ENCODE results near the gene GRIFIN. TPM values are rescaled to one million over a fixed set of nuclear protein-coding genes. Genes with fewer than 3 reads are reported as not detected.

The GRIFIN gene
- total RNA-seq, 1 experiment from 2014 or later, result not detected

DNA sequence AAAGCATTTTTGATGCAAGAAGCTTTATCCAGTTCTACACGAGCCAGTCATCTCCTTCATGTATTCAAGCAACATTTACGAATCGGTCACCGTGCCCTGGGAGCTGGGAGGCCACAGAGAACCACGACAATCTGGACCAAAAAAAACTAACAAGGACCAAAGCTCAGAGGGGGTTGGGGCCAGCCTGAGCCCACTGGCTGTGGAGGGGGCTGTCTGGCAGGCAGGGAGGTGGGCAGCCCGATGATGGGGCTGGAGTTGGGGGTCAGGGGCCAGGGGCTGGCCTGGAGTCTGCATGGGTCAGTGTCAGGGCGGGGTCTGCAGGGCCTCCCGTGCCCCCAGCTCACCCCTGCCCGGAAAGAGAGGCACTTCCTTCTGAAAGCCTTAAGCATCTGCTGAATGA, 12.5 kb upstream of the GRIFIN start:
- in situ Hi-C loops (cut with HindIII; ENCODE audit: low pct_unique_long_range_greater_than_20kb, low sequenced_read_pairs), result no loop called here
- DNase-seq (ENCODE audit: low read depth, low spot score), result no peak

DNA sequence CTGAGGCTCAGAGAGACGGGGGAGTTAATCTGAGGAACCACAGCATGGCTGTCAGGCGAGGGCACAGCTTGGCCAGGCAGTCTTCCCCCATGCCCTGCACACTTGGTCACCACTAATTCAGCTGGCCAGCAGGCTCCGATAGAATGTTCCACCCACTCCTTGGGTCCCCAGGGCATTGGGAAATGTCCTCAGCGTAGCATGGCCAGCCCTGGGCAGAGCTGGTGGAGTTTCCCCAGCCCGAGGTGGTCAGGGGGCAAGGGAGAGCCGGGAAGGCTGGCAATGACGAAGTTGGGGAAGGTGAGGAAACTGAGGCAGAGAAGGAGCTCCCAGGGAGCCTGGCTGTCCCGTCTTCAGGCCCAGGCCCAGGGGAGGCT, 12.1 kb upstream of the GRIFIN start:
- no peak for DNase-seq (ENCODE audit: low read depth, low spot score)
- in situ Hi-C loops (cut with HindIII; ENCODE audit: low pct_unique_long_range_greater_than_20kb, low sequenced_read_pairs), result no loop called here

DNA sequence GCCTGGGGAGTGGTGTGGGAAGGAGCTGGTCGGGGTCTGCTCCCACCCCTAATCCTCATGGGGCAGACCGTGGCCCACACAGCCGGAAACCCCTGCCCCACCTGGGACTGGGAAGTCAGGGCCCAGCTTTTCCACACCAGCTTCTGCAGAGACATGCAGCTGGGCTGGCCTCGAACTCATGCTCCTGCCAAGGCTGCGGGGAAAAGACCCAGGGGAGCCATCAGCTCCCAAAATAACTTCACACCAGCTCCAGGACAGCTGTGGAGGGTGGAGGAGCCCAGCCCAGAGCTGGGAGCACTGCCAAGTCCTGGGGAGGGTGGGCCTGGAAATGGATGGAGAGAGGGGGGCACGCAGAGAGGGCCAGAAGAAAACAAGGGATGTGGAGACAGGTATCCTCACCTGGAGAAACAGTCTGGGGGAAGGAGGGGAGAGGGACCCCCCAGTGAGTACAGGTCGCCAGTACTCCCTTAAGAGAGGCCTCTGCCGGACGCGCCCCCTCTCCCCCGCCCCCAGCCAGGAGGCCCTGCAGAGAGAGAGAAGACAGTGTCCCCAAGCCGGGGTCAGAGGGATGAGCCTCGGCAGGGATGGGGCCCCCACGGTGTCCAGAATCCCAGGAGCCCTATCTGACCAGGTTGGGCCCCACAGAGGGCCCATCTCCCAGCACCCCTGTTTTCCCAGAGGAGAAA, 11.5 kb upstream of the GRIFIN start:
- no peak for DNase-seq (ENCODE audit: low read depth, low spot score)
- in situ Hi-C loops (cut with HindIII; ENCODE audit: low pct_unique_long_range_greater_than_20kb, low sequenced_read_pairs), result no loop called here

DNA sequence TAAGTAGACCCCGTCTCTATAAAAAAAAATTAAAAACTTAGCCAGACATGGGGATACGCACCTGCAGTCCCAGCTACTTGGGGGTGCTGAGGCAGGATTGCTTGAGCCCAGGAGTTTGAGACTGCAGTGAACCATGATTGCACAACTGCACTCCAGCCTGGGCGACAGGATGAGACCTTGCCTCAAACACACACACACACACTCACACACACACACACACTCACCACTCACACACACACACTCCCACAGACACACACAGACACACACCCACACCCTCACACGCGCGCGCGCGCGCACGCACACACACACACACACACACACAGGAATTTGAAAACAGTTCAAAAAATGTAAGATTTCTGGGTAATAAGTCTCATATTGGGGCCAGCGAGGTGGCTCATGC, 8.7 kb upstream of the GRIFIN start:
- no peak for DNase-seq (ENCODE audit: low read depth, low spot score)
- in situ Hi-C loops (cut with HindIII; ENCODE audit: low pct_unique_long_range_greater_than_20kb, low sequenced_read_pairs), result no loop called here

DNA sequence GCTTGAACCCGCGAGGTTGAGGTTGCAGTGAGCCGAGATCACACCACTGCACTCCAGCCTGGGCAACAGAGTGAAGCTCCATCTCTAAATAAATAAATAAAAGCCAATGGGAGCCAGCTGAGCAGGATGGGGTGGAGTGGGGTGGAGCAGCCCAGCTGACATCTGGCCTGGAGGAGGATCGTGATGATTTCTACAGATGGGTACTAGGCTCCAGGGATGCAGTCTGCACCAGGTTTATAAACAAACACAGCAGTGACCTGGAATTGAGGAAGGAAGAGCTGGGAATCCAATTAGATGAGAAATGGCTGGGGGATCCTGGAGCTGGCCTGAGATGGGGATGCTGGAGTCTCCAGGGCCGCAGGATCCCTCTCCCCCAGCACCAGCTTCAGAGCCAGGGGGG, 7.3 kb upstream of the GRIFIN start:
- in situ Hi-C loops (cut with HindIII; ENCODE audit: low pct_unique_long_range_greater_than_20kb, low sequenced_read_pairs), result no loop called here
- no peak for DNase-seq (ENCODE audit: low read depth, low spot score)

DNA sequence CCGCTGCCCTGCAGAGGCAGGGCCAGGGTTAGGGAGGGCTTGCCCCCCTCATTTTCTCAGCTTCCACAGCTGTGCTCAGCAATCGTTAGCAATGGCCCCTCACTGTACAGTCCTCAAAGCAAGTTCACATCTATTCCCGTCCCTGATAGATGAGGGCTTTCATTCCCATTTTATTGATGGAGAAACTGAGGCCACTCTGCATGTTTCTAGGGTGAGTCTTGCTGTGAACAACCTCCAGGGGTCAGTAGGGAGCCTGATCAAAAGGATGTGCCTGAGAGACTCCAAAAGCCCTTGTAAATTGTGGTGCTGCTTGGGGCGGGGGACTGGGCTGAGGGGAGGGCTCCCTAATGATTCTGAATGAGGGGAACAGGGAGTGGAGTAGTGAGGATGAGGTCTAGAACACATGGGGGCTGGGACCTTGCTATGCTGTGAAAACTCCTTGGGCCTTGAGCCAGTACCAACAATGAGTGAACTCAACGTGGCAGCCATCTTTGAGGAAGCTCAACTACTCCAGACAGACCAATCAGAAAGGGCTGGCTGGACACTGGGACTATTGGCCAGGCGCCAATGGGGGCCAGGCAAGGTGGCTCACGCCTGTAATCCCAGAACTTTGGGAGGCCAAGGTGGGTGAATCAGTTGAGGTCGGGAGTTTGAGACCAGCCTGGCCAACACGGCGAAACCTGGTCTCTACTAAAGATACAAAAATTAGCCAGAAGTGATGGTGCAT, 6.7 kb upstream of the GRIFIN start:
- no peak for DNase-seq (ENCODE audit: low read depth, low spot score)
- in situ Hi-C loops (cut with HindIII; ENCODE audit: low pct_unique_long_range_greater_than_20kb, low sequenced_read_pairs), result no loop called here

DNA sequence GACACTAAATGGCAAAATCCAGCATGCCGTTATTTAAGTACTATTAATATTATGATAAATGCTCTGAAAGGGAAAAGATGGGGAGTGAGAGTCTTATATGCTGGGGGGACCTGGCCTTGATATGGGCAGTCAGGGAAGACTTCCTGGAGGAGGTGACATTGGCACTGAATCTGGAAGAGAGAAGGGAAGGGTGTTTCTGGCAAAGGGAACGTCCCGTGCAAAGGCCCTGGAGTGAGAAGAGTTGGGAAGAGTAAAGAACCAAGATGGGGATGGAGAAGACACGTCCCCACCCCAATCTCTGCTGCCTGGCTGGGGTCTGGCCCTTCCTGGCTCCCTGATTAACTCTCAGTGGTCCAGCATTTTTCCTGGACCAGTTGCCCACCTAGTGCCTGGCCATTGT, 5.0 kb upstream of the GRIFIN start:
- in situ Hi-C loops (cut with HindIII; ENCODE audit: low pct_unique_long_range_greater_than_20kb, low sequenced_read_pairs), result no loop called here
- DNase-seq (ENCODE audit: low read depth, low spot score), result no peak

DNA sequence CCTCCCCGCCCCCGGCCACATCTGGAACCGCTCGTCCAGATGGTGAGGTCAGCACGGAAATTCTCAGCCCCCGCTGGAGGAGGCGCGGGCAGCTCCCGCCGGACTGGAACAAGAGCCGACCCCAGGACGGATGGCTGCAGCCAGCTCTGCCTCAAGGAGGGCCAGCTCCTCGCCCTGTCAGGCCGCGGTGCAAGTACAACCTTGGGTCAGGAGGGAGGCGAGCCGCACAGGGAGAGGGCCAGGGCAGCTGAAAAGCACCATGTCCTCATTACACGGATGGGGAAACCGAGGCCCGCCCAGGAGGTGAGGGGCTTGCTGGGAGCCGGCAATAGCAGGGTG, 3.8 kb upstream of the GRIFIN start:
- in situ Hi-C loops (cut with HindIII; ENCODE audit: low pct_unique_long_range_greater_than_20kb, low sequenced_read_pairs), result no loop called here
- DNase-seq (ENCODE audit: low read depth, low spot score), result no peak

DNA sequence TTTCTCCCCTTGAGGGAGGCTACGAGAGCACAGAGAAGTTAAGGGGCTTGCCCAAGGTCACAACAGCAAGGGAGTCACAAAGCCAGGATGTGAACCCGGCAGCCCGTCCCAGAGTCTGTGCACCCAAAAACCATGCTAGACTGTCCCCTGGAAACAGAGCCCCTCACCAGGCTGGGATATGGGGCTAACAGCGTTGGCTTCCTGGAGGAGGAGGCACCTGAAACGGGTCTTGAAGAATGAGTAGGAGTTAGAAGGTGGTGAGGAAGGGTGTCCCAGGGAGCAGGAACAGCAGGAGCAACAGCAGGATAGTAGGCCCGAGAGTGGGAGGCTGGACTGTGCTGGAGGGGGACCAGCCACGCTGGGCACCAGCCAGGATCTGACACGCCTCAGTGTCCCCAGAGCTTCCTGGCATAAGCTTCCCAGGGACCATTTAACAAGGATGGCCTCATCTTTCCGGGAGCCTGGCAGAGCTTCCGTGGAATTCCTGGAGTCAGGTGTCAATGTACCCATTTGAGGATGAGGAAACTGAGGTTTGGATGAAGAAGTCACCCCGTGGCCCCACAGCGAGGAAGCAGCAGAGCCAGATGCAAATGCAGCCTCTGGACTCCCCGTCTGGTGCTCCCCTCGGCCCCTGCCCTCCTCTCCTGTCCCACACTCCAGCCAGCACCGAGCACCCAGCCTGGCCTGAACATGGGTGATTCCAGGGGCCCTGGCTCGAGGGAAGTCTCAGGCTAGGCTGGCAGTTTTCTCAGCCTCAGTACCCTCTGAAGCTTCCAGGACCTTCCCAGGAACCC, 3.3 kb upstream of the GRIFIN start:
- in situ Hi-C loops (cut with HindIII; ENCODE audit: low pct_unique_long_range_greater_than_20kb, low sequenced_read_pairs), result no loop called here
- DNase-seq (ENCODE audit: low read depth, low spot score), result no peak

DNA sequence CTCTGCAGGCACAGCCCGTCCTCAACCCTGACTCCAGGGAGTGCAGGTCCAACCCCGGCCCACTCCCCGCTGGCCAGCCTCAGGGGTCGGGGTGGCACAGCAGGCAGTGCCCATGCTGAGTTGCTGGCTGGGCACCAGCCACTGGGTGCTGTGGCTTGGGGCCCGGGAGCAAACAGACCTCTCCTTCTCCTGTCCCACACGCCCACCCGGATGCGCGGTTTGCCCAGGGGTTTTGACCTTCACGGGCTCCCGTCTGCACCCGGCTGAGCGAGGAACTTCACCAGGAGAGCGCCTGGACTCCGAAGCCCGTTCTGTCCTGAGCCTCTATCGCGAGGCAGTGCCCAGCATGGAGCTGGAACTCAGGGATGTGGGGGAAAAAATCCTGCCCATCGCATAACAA, 2.6 kb upstream of the GRIFIN start:
- DNase-seq (ENCODE audit: low read depth, low spot score), result no peak
- in situ Hi-C loops (cut with HindIII; ENCODE audit: low pct_unique_long_range_greater_than_20kb, low sequenced_read_pairs), result no loop called here

DNA sequence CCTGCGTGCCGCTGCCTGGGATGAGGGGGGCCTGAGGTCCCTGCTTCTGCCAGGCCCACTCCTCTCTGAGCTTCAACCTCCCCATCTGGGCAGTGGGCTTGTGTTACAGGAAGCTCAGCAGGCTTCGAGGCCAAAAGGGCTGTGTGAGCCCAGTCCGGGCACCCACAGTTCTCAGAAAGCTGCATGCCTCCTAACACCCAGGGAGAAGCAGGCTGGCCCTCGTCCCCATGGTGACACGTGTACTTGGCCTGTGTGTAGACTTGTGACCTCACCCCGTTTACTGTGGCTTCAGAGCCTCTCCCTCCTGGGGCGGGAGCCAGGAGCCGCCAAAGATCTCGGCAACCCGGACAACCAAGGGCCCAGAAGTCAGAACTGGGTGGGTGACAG, 2.2 kb upstream of the GRIFIN start:
- DNase-seq (ENCODE audit: low read depth, low spot score), result no peak
- in situ Hi-C loops (cut with HindIII; ENCODE audit: low pct_unique_long_range_greater_than_20kb, low sequenced_read_pairs), result no loop called here

DNA sequence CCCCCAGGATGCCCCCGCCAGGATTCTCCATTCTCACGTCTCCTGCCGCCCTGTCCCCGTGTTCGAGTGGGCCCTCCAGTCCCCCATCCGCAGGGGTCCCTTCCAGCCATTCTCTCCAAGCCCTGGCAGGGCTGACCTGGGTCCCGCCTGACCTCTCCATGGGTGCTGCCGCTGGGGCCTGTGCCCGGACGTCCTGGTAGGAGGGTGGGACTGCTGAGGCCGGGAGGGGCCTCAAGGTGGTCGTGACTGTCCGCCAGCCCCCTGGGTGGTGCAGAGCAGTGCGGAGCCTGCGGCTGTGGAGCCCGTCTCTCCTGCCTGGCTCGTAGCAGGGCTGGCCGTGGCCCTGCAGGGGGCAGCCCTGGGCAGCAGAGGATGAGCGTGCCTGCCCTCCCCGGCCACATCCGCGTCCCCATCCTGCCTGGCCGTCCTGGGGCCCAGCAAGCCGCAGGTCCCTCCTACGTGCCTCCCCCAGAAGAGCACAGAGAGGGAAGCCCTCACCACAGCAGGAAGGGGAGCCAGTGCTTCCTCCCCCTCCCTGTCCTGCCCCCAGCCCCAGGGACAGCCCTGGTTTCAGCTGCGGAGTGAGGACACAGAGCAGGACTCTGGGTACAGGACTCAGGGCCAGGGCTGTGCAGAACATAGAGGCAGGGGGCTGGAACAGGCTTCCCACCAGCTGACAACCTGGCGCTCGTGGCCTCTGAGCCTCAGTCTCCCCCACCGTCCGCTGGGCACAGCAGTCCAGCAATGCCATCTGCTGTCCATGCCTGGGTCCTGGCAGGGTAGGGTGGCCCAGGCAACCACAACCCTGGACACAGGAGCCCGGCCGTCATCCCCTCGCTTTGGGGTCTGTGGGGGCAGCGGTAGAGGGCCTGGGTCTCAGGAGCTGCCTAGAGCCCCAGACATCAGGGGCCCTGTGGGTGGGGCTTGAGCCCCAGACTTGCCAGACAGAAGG, 1.5 kb upstream of the GRIFIN start:
- DNase-seq (ENCODE audit: low read depth, low spot score), result peak; percentile 68
- in situ Hi-C loops (cut with HindIII; ENCODE audit: low pct_unique_long_range_greater_than_20kb, low sequenced_read_pairs), result no loop called here

DNA sequence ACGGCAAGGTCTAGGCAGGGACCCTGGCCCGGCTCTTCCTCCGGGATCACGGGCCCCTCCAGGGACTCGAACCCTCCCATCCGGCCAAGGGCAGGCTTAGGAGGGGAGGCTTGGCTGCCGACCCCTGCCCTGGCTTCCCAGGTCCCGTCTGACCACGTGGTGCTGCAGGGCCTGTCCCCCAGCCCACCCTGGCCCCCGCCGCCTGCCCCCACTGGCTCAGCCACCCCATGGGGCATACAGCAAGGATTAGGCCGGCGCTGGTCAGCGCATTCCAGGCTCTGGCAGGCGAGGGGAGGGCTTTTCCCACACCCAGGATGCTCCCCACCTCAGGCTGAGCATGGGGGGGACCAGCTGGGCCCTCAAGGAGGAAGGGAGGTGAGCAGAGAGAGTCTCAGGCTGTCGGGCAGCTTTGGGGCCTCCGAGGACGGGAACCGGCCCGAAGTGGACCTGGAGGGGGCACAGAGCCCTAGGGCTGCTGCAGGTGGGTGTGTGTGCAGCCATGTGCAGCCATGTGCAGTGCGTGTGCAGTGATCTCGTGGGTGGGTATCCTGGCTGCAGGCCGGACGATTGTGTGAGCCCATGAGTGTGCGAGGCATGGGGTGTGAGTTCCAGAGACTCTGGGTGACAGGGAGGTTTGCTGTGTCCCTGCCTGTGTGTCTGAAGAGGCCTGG, 713 bp upstream of the GRIFIN start:
- no peak for DNase-seq (ENCODE audit: low read depth, low spot score)
- in situ Hi-C loops (cut with HindIII; ENCODE audit: low pct_unique_long_range_greater_than_20kb, low sequenced_read_pairs), result no loop called here

DNA sequence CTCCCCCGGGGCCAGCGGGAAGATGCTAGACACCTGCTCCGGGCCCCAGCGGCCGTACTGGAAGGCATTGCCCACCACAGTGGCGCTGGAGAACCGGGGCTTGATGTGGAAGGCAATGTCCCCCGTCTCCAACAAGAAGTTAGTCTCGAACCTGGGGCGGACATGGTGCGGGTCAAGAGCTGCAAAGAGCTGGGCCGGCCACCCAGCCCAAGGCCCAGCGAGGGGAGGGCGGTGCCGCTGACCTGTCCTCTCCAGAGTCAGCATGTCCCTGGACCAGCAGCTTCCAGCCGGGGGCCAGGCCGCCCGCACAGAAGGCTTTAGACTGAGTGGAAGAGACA, 551 bp downstream of the GRIFIN start:
- in situ Hi-C loops (cut with HindIII; ENCODE audit: low pct_unique_long_range_greater_than_20kb, low sequenced_read_pairs), result no loop called here
- no peak for DNase-seq (ENCODE audit: low read depth, low spot score)

DNA sequence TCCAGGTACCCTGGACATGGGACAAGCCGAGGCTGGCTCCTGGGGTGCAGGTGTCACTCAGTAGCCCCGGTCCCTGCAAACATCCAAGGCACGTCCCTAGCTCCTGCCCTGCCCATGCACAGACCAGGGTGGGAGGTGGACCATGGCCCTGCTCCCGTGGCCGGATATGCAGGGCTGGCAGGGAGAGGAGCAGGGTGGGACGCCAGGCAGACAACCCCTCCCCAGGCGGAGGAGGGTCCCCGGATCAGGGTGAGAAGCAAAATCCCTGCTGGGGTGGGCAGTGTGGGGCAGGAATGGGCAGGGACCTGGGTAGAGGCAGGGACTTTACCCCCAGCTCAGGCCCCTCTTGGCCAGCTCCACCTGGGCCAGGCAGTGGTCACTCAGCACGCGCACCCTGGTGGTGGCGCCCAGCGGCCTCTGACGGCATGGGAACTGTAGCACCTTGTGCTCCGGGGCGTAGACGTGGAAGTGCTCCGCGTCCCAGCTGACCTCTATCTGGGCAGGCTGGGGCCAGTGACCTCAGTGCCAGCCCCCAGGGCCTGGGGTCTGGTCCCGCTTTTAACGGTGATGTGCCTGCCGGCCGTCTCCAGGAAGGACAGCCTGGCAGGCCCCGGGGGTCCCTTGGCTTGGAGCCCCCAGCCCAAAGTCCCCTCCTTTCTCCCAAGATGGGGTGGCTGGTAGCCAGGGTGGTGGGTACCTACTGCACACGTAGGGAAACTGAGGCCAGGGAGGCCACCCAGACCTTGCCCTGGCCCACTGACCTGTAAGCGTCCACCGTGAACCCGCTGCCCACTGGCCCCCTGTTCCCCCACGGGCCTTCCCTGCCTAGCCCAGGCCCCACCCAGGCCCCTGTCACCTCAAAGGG, 1.2 kb downstream of the GRIFIN start:
- in situ Hi-C loops (cut with HindIII; ENCODE audit: low pct_unique_long_range_greater_than_20kb, low sequenced_read_pairs), result no loop called here

DNA sequence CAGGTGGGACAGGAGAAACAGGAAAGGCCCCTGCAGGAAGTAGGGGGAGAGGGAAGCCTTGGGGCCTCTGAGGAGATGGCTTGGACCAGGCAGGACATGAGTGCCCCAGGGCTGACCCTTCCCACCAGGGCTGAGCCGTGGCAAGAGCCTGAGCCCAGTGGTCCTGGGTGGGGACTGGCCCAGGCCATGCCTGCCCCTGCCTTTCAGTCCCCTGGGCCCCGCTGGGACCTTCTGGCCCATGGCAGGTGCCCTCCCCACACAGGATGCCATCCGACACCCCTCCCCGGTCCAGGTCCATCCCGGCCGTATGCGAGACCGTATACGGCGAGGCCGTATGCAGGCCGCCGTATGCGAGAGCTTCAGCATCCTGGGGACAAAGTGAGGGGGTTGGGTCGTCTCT, 2.0 kb downstream of the GRIFIN start:
- in situ Hi-C loops (cut with HindIII; ENCODE audit: low pct_unique_long_range_greater_than_20kb, low sequenced_read_pairs), result no loop called here
- no peak for DNase-seq (ENCODE audit: low read depth, low spot score)

More for the DNA sequence above, 1.2 kb downstream of the GRIFIN start:
- DNase-seq (ENCODE audit: low read depth, low spot score), result no peak
